ENCODE results near the gene CDC123.
A peak's percentile ranks its signal among the peaks of the same experiment; 100 is the strongest.
"Not testable (repeated sequence)": the region's sequence is repeated elsewhere in the genome, so short reads cannot be mapped to it uniquely, and the experiment has no call there.

CDC123 gene

DNA sequence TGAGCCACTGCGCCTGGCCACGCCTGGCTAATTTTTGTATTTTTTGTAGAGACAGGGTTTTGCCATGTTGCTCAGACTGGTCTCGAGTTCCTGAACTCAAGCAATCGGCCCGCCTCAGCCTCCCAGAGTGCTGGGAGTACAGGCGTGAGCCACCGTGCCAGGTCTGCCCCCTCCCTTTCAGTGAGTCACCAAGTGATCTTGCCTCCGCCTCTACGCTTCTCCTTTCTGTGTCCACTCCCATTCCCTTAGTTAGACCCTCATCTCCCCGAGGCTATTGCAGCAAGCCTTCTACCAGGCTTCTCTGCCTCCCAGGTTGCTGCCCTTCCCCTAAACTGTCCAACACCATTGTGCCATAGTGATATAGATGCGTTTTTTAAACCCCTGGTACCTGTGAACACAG, 32.9 kb downstream of the CDC123 start:
- FAIRE-seq (no peak), DNase-seq (ENCODE audit: insufficient read length, low spot score) (no peak)

DNA sequence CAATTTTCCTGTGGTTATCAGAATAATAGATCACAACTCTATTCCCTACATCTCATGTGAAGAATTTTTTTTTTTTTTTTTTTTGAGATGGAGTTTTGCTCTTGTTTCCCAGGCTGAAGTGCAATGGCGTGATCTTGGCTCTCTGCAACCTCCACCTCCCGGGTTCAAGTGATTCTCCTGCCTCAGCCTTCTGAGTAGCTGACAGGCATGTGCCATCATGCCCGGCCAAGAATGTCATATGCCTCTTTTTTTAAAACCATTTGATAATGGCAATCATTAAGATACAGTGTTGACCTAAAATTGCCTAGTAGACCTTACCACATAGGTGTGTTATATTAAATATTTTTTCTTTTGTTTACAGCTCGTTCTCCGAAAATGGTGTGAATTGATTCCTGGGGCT, 38.7 kb downstream of the CDC123 start:
- not testable (repeated sequence) for DNase-seq (ENCODE audit: insufficient read length, low spot score); FAIRE-seq

DNA sequence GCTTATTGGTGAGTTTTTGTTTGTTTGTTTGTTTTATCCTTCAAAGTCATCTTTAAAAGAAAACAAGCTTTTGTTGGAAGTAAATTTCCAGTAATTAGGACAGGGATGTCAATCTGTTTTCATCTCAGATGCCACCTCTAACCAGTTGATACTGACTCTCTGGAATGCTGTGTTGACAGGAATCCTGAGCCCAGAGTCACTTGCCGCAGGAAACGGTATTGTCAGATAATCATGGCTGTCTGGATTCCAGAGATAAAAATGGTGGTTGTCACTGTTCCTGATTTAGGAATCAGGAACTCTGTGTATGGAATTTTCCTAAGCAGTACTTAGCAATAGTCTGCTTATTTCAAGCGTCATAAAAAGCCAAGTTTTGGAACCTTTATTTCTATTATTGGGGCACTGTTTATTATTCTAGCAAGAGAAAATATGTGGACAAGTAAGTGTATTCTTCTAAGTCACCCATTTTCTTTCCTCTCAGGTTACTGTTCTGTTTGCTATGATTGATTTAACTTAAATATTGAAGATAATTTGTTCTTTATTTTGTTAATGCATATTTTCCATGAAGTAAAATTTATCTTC, 39.2 kb downstream of the CDC123 start:
- DNase-seq (ENCODE audit: insufficient read length, low spot score) = no peak
- no peak for FAIRE-seq

DNA sequence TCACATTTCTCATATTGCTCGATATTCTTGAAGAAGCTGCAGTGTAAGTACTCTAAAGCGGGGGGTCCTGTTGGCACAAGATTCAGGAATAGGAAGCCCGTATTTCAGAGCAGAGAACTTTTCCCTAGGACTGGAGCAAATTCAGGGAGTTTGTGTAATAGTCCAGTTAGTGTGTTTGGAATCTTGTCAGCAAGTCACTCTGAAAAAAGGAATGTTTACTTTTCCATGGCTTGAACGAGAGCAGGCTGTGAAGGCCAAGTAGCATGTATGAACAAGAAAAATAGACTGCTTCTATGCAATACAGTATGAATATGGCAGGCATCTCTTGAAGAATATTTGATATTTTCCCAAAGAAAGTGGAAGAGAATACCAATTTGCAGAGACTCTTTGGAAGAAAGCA, 39.8 kb downstream of the CDC123 start:
- DNase-seq (ENCODE audit: insufficient read length, low spot score) = no peak

DNA sequence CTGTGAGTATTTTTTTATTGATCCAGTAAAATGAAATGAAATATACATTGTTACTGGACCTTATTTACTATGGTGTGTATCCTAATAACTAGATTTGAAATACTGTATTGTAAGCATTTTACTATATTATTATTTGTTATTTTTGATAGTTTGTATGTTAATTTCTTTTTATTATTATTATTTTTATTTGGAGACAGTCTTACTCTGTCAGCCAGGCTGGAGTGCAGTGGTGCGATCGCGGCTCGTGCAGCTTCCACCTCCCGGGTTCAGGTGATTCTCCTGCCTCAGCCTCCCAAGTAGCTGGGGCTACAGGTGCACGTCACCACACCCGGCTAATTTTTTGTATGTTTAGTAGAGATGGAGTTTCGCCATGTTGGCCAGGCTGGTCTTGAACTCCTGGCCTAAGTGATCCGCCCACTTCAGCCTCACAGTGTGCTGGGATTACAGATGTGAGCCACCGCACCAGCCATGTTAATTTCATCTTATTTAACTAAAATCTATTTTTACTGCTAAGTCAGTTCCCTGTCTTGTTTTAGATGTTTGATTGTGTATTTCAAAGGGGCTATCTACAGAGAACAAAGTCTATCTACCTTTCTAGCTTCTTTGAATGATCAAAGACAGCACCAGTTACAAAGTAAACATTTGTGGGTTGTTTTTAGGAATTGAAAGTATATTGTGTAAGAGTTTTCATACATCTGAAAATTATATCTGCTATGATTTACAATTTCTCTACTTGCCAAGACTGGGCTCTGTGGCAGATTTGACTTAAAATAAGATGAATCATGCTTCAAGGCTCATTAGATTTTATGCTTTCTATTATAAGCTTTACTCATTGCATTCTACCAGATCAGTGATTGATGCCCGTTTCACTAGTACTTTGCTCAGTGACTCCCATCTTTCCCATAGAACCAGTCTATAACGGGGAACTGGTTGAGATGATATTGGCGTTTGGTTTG, 41.6 kb downstream of the CDC123 start:
- FAIRE-seq (no peak), DNase-seq (ENCODE audit: insufficient read length, low spot score) (no peak)

More for the DNA sequence above, 39.8 kb downstream of the CDC123 start:
- no peak for FAIRE-seq

DNA sequence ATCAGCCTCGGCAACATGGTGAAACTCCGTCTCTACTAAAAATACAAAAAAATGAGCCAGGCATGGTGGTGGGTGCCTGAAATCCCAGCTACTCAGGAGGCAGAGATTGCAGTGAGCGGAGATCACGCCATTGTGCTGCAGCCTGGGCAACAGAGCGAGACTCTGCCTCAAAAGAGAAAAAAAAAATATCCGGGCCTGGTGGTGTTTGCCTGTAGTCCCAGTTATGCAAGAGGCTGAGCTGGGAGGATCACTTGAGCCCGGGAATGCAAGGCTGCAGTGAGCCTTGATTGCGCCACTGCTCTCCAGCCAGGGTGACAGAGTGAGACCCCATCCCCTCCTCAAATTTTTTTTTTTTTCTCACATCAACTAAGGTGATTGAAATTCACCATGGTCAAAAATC, 42.8 kb downstream of the CDC123 start:
- FAIRE-seq = no peak
- DNase-seq (ENCODE audit: insufficient read length, low spot score) = no peak

DNA sequence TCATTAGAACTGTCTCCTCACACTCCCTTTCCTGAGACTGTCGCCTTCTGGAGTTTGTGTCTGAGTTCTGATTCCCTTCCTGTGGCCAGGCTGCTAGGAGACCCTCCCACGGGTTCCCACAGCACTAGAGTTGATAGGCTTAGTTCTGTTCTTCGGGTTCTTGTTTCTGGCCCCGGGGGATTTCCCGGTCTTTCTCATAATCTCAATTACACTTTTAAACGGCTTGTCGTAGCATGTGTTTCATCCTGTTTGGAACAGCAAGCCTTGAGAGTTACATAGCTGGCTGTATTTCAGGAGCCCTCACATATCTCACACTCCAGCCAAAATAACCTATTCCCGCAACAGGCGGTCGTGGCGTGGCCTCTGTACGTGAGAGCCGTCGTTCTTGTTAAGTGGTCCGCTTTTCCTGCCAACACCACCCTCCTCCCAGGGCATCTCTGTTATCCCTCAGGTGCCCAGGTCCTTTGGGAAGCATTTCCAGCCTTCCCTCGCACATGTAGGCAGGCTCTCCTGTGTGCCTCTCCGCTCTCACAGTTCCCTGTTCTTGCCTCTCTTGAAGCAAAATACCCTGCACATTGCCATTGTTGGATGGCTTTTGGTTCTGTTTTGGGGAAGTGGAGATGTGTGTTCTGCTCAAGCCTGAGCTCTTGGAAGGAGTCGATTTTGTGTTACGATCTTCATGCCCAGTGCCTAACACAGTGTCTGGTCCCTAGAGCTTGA, 46.0 kb downstream of the CDC123 start:
- FAIRE-seq (peak; percentile 79), DNase-seq (ENCODE audit: insufficient read length, low spot score) (no peak)

DNA sequence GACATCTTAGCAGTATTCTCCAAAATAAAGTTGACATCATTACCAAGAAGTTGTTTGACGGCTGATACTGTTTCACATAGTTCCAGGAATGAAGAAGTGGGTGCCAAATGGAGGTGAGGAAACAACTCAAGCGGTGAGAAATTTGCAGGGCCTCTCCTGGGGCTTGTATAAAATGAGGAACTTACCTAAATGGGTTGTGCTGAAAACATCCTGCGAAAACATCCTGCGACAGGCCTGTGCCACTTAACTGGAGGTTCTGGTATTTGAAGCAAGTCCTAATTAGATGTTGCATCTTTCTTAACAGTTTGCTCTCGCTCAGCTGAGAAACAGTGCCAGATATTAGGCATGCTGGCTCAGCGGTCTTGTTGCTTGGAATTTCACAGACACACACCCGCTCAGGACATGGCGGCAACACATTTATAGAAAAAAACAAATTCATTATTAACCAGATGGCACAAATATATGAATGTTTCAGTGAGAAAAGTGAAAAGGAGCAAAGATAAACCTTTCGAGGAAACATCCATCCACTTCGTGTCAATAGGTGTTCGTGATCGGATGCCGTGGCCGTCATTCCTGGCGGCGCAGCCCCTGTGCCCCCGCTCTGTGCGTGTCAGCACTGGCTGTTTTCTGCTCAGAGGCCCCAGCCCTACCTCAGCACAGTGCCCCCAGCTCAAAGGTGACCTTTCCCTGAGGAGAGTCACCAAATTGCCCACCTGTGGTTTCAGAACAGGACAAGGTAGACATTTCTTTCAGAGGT, 48.1 kb downstream of the CDC123 start:
- FAIRE-seq (peak; percentile 83), DNase-seq (ENCODE audit: insufficient read length, low spot score) (peak; percentile 26)

DNA sequence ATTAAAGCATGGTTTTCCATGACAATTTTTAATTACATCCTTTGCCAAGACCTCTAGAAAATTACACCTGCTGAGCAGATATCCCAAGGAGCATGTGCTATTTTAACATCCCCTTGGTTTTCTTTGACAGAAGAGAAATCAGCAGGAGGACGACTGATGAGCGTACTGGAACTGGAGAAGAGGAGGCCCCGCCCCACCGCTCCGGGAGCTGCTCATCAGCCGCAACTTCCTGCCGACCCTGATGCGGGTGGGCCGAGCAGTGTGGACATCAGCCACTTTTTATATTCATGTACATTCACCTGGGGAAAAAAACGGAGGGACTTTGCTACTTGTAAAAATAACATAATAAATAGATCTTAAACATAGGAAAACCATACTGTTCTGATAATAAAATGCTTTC, 54.2 kb downstream of the CDC123 start:
- FAIRE-seq (no peak), DNase-seq (ENCODE audit: insufficient read length, low spot score) (no peak)

DNA sequence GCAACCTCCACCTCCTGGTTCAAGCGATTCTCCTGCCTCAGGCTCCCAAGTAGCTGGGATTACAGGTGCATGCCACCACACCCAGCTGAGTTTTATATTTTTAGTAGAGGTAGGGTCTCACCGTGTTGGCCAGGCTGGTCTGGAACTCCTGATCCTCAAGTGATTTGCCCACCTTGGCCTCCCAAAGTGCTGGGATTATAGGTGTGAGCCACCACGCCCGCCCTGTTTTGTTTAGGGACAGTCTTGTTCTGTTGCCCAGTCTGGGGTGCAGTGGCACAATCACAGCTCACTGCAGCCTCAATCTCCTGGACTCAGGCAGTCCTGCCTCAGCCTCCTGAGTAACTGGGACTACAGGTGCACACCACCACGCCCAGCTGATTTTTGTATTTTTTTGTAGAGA, 54.7 kb downstream of the CDC123 start:
- not testable (repeated sequence) for FAIRE-seq; DNase-seq (ENCODE audit: insufficient read length, low spot score)

DNA sequence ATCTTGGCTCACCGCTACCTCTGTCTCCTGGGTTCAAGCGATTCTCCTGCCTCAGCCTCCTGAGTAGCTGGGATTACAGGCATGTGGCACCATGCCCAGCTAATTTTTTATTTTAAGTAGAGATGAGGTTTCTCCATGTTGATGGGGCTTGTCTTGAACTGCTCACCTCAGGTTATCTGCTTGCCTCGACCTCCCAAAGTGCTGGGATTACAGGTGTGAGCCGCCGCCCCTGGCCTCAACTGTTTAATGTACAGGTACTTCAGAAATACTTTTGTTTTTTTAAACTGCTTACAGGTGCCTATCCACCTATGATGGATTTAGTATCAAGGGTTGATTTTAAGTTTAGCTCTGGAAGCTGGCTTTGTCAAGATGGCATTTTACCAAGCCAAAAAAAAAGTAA, 55.6 kb downstream of the CDC123 start:
- no peak for FAIRE-seq
- DNase-seq (ENCODE audit: insufficient read length, low spot score) = no peak

DNA sequence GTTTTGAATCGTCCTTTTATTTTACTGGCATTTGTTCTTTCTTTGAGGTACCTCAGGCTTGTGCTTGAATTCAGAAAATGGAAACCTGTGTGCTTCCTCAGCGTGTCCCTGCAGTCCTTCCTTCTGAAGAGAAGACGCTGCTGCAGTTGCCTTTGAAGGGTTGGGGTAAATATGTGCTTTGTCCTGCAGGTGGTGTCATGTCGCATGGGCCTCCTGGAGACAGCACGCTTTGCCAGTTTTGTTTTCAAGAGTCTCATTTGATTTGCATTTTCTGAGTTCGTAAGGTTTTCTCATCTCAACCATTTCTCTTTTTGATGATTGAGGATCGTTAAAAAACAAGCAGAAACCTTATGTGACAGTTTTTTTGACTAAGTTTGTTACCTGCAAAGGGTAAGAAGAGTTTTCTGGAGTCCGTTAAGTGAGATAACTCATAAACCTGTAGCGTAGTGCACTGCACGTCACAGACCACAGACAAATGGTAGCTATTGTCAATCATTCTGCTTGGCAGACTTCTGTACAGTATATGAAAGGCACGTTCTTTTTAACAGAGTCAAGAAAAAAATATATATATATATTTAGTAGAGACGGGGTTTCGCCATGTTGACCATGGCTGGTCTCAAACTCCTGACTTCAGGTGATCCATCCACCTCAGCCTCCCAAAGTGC, 57.0 kb downstream of the CDC123 start:
- FAIRE-seq (peak; percentile 80), DNase-seq (ENCODE audit: insufficient read length, low spot score) (peak; percentile 36)

DNA sequence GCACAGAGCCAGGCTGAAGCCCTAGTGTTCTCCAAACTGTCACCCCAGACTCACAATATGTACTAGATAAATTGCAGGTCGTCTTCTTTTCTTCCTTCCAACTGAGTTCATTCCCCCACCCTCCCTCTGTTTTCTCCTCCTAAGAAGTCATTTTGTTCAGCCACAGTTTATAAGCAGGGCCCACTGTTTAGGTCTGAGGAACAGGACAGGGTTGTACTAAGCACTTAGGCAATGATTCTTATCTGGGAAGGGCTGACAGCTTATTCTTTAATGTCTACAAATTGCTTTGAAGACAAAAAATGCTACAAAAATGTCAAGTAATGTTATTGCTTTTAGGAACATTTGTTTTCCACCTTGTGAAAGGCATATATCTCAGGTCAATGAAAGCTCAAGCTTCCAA, 59.1 kb downstream of the CDC123 start:
- DNase-seq (ENCODE audit: insufficient read length, low spot score) = no peak
- FAIRE-seq = no peak

DNA sequence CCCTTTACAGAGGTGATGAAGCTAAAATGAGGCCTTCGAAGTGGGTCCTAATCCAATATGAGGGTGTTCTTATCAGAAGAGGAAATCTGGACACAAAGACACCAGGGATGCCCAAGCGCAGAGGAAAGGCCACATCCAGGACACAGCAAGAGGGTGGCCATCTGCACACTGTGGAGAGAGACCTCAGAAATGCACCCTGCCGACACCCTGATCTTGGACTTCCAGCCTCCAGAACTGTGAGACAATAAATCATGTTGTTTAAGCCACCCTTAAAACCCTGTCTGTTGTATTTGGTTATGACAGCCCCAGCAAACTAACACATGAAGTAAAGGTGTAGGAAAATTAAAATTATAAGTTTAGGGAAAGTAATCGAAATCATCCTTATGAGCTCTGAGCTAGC, 64.0 kb downstream of the CDC123 start:
- FAIRE-seq (no peak), DNase-seq (ENCODE audit: insufficient read length, low spot score) (no peak)

DNA sequence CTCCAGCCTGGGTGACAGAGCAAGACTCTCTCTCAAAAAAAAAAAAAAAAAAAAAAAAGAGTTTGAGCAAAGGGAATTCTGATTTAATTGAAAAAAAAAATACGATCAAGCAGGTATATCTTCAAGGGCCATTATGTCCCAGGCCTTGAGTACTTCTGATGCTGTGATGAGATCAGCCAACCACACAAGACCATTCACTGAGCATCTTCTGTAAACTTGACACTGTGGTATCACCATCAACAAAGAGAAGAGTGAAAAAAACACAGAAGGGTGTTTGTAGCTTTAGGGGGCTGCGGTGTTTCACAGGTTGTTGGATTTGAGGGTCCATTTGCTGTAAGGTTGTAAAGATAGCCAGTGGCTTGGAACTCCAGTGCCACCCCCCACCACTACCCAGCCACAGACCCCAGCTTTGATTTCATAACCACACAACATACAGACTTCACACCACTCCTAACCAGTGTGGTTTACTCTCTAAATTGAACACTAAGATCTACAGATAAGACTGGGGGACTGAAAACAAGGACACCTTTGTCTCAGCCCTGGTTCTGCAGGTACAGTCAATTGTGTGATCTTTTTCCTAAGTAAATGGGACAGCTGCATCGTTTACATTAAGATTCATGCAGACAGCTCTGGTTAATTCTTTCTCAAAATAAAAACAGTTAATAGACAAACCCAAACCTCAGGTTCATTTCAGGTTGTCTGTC, 66.4 kb downstream of the CDC123 start:
- no peak for DNase-seq (ENCODE audit: insufficient read length, low spot score)
- peak; percentile 53 for FAIRE-seq

DNA sequence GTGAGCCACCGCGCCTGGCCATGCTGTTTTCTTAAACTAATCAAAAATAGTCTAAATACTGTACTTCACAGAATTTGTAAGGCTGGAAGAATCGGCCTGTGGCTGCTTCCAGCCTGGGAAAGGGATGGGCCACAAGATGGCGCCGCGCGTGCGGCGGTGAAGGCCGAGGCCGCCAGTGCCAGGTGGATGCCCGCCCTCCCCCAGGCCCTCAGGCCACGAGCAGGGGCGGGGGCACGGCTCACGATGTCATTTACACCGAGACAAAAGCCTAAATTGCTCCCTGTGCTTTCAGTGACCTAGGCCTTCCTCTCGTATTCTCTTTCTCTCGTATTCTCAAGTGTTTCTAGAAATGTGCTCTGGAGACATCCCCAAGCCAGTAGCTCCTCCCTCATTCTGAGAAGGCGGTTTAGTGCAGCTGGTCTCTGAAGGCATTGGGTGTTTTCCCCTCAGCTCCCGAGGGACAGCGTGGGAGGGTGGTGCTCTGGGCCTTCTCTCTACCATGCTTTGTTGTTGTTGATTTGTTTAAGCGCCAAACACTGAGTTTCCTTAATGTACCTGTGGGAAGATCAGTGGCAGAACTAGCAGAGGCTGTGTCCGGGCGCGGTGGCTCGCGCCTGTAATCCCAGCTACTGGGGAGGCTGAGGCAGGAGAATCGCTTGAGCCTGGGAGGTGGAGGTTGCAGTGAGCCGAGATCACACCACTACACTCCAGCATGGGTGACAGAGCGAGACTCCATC, 68.4 kb downstream of the CDC123 start:
- FAIRE-seq = peak; percentile 99
- DNase-seq (ENCODE audit: insufficient read length, low spot score) = peak; percentile 83

DNA sequence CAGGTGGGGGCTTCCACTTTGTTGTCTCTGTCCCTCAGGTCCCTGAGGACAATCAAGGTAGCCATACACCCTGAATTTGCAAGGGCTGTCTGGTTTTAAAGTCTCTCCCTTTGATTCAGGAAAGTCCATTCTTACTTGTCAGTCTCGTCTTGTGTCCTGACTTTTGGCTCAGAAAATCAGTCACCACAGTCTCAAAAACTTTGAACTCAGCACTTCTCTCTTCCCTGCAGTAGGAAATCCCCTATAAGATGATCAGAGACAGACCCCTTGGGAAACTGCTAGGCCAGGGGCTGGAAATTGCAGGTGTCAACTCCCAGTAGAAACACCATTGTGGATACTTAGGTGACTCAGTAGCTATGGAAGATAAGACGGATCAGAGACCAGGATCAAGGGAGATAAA, 73.1 kb downstream of the CDC123 start:
- DNase-seq (ENCODE audit: insufficient read length, low spot score) = no peak
- FAIRE-seq = no peak

DNA sequence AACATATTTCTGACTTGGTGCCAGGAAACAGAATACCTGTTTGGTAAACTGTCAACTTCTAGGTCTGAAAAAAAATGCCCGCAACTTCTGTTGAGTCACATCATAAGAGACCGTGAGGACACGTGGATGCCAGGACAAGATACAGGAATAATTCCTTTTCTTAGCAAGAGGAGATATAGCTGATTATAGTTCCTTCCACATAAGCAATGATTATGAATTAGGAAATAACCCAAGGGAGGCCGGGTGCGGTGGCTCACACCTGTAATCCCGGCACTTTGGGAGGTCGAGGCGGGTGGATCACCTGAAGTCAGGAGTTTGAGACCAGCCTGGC, 75.2 kb downstream of the CDC123 start:
- no peak for FAIRE-seq
- no peak for DNase-seq (ENCODE audit: insufficient read length, low spot score)

DNA sequence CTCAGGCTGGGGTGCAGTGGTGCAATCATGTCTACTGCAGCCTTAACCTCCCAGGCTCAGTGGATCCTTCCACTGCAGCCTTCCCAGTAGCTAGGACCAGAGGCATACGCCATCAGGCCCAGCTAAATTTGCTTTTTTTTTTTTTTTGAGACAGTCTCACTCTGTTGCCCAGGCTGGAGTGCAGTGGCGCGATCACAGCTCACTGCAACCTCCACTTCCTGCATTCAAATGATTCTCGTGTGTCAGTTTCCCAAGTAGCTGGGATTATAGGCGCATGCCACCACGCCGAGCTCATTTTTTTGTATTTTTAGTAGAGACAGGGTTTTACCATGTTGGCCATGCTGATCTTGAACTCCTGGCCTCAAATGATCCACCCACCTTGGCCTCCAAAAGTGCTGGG, 81.9 kb downstream of the CDC123 start:
- FAIRE-seq; DNase-seq (ENCODE audit: insufficient read length, low spot score): not testable (repeated sequence)

All from GM19239 (cell line).